GM19372 (cell line): ENCODE measurements around the gene KCNQ1OT1.
A peak's percentile ranks its signal among the peaks of the same experiment; 100 is the strongest.

Experiments used
- ATAC-seq: cut with Tn5 transposase; IDR thresholded peaks from one replicate; pipeline ENCODE4 v1.9.1; 2021; ENCODE audit warnings: mild to moderate bottlenecking, low read depth, moderate library complexity; ENCODE audit not compliant: unreplicated experiment

KCNQ1OT1 gene

DNA sequence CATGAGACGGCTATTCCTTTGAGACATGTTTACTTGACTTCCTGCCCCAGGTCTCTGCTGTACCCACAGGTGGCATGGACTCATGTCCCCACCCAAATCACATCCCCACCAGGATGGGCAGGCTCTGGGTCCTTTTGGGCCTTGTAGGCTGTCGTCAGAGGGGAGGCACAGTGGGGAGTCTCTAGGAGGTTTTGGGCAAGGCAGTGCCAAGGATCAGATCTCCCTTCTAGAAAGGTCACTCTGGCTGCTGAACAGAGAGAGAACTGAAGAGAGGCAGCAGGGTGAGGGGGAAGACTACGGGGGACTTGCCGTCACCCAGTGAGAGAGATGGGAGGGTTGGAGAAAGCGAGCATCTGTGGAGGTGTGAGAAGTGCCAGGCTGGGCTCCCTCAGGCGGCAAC lies 4.6 kb upstream of the KCNQ1OT1 start:
- ATAC-seq, result no peak

- ATAC-seq, result no peak
Measured at GRCh38 chr11:2703363-2704141, 3.8 kb upstream of the KCNQ1OT1 start.

GRCh38 chr11:2702771-2703362 lies 3.1 kb upstream of the KCNQ1OT1 start:
- ATAC-seq, result no peak

DNA sequence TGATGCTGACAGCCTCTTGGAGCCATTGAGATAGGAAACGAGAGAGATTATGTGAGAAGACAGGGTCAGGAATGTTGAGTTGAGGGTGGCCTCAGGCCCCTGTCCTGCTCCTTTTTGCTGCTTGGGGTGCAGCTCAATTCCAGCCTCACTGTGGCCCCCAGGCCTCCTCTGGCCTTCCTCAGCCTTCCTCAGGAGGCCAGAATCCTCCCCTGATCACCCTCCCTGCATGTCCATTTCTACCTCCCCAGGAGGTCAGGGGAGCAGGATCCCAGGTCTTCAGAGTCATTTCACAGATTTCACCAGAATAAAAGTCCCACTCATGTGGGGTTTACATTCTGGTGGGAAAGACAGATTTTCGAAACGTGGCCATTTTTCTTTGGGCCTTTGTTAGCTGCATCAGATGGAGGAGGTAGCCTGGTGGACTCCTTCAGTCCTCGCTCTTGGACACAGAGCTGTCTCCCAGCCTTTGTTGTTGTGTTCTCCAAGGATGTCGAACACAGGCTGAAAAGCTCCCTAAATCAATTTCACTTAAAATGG lies 2.2 kb upstream of the KCNQ1OT1 start:
- ATAC-seq, result no peak

GRCh38 chr11:2701230-2701629 lies 1.4 kb upstream of the KCNQ1OT1 start:
- no peak for ATAC-seq

DNA sequence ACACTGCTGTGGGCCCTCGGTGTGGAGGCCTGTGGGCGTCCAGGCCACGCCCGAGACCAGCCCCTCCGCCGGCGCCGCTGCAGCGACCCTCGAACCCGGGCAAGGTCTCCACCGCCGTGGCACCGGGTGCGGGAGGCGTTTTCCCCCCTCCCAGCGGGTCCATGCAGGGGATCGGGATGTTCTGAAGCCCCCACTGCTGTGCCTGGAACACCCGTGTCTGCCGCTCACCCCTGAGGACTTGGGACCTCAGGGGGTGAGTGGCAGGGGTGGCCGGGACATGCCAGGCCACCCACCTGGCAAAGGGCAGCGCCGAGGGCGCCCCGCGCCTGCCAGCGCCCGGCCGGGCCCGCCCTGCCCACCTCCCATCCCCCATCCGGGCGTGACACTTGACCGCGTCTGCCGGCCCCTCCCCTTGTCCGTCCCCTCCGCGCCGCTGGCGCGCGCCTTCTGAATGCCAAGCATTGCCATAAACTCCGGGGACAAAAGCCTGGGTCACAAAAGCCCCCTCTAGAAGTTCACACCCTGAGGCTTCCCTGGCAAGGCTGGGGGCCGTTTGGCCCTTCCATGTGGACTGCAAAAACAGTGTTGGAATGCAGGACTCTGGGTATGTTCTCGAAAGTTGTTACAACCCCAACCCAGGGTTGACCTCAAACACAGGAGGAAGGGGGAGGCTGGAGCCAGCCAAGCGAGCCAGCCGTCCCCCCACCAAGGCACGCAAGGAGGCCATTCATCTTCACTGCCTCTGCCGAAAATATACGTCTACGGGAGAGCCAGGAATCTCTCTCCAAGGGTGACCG lies 819 bp upstream of the KCNQ1OT1 start:
- no peak for ATAC-seq

DNA sequence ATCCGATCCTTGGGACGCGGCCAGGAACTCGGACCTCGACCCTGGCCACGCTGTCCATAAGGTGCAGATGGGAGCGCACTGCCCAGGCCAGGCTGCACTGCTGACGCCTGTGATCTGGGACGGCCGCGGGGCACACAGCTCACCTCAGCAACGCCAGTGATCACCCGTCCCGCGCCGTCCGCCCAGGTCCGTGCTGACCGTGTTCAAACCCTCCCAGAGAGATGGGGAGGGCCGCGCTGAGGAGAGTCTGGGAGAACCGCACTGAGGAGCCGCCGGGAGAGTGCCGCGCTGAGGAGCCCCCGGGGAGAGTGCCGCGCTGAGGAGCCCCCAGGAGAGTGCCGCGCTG lies 636 bp downstream of the KCNQ1OT1 start:
- peak; percentile 14 for ATAC-seq

- ATAC-seq, result no peak
Measured at GRCh38 chr11:2698386-2699184, 1.2 kb downstream of the KCNQ1OT1 start.

DNA sequence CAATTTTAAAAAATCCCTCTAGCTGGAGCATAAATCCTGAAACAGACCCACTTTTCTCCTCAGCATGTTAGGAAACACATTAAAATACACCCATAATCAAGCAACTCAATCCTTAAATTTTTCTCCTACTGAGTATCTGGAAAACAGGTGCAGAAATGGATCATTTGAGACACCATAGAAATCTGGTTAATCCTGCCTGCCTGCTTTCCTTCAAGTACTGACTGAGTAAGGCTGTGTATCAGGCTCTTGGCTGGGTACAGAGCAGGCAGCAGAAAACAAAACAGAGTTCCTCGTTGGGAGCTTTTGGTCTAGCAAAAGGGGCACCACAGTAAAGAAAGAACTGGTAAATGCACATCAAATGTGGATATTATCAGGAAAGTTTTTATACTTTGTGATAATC lies 1.9 kb downstream of the KCNQ1OT1 start:
- no peak for ATAC-seq

GRCh38 chr11:2696455-2696854 lies 3.3 kb downstream of the KCNQ1OT1 start:
- ATAC-seq, result no peak

DNA sequence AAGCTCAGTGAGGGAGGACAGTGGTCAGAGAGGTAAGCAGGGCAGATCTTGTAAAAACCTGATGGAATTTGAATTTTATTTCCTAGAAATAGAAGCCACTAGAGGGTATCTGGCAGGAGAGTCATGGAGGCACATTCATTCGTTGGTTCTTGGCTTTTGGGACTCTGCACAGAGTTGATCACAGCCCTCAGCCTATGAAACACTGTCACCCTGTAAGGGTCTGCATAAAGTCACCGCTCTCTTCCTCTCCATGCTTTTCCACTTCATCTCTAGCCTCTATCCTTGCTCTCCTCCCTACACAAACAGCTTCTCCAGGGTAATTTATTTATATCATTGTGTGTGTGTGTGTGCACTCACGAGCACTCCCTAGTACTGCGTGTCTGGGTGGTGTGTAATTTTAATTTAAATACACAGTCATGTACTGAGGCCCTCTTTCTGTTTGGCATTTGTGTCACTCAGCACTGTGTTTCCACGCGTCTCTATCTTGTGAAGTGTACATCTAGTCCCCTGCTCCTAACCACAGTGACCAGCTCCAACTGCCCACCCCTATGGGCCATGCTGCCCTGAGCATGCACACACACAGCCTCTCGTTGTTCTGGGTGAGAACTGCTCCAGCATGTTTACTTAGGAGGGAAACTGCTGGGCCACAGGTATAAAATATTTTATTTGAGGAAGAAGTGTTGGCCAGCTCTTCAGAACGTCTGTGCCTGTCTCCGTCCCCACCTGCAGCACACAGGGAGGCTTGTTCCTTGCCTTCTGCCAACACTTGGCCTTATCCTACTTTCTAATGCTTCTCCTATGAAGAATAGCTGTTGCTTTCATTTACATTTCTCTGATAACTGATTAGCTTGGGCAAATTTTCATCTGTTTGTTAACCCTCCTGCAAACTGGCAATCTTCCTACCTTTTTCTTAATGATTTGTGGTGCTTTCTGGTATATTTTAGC lies 4.5 kb downstream of the KCNQ1OT1 start:
- no peak for ATAC-seq

DNA sequence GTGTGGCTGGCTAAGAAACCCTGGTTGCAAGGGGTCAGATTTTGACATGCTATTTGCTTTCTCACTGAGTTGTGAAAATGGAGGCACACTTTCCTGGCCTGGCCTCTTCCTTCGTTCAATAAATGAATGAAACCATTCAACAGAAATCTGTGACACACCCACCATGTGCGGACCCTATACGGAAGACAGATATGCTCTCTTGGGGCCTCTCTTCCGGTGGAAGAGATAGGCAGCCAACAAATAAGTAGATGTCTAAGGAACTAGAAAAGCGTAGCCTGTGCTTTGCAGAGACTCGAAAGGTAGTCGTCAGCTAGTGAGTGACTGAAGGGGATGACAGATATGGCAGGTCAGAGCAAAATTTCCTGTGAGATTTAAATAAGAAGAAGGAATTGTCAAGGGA lies 5.3 kb downstream of the KCNQ1OT1 start:
- no peak for ATAC-seq

- ATAC-seq, result no peak
Measured at GRCh38 chr11:2693271-2694261, 6.2 kb downstream of the KCNQ1OT1 start.

- no peak for ATAC-seq
Measured at GRCh38 chr11:2691991-2692875, 7.6 kb downstream of the KCNQ1OT1 start.

GRCh38 chr11:2691355-2691761 lies 8.4 kb downstream of the KCNQ1OT1 start:
- ATAC-seq, result no peak

DNA sequence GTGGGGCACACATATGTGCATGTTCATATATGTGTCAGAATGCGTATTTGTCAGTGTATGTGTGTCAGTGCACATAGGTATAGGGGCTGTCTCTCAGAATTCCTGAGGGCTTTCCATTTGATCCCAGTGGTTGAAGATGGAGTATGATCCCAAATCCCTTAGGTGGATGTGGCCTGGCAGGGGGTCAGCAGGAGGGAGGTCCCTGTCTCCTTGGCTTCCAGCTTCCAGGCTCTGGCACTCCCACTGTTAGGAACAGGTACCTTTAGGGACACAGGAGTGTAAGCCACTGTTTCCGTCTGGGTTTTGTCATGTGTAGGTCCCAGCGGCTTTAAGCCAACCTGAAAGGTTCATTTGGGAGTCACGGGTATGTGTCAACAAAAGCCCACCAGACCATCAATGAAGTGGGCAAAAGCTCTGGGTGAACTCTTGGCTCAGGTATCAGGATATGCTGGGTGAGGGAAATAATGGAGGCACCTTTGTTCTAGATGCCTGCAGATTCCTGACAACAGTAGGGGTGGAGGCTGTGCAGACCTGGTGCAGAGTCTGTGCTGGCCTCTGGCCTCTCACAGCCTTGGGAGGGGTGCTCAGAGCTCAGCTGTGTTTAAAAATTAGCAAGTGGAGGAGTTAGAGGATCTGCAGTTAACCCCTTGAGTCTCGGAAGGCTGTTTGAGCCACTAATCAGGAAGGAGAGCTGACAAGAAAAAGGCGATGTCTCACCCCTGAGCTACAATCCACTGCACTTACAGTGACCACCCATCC lies 9.0 kb downstream of the KCNQ1OT1 start:
- no peak for ATAC-seq
